Neural crest cell (in vitro differentiated cells): Measurements from ENCODE around the gene GRM1. TPM values are rescaled to one million over a fixed set of nuclear protein-coding genes. Genes with fewer than 3 reads are reported as not detected.

ENCODE experiments used
- DNase-seq: peaks from one replicate; pipeline ENCODE4 v3.0.0; 2021; ENCODE audit warnings: low read depth, mixed read lengths, low spot score
- H3K27ac Mint-ChIP-seq: one replicate; pipeline ENCODE4 v1.8.0; 2021; ENCODE audit warnings: mild to moderate bottlenecking, mixed read lengths; ENCODE audit not compliant: unreplicated experiment
- H3K27me3 Mint-ChIP-seq: 2 replicates; pipeline ENCODE4 v1.8.0; 2021; ENCODE audit warnings: low read depth, mild to moderate bottlenecking, mixed read lengths
- H3K36me3 Mint-ChIP-seq: 2 replicates; pipeline ENCODE4 v1.8.0; 2021; ENCODE audit warnings: low read depth, mild to moderate bottlenecking, mixed read lengths
- H3K4me1 Mint-ChIP-seq: 2 replicates; pipeline ENCODE4 v1.8.0; 2021; ENCODE audit warnings: mixed read lengths
- H3K4me3 Mint-ChIP-seq: one replicate; pipeline ENCODE4 v1.8.0; 2021; ENCODE audit warnings: mild to moderate bottlenecking, mixed read lengths
- H3K9me3 Mint-ChIP-seq: 2 replicates; pipeline ENCODE4 v1.8.0; 2021; ENCODE audit warnings: mixed read lengths
- CTCF ChIP-seq: fragments of 200-600 bp; sonication (generic); conservative IDR thresholded peaks from 2 replicates; pipeline ENCODE4 v1.5.0; 2021; ENCODE audit warnings: antibody characterized with exemption, mild to moderate bottlenecking
- total RNA-seq: library from RNA; stranded (reverse); gene quantifications from 2 replicates; pipeline ENCODE4 v1.2.1, GENCODE V29; 2021

Gene GRM1
- total RNA-seq, 1 donor from 2014 or later = 0.63 TPM

GRCh38 chr6:146441907-146442306, 413.0 kb downstream of the GRM1 start:
- Mint-ChIP-seq H3K36me3 (no peaks in the 10 kb centered on the region), H3K4me3 (no peak overlapping the region), H3K27me3 (no peaks in the 10 kb centered on the region), H3K9me3 (no peaks in the 10 kb centered on the region), H3K27ac (no peak overlapping the region), H3K4me1 (no peaks in the 10 kb centered on the region)
- no peak for DNase-seq
- no peak for TF ChIP-seq CTCF

GRCh38 chr6:146444189-146444588, 415.3 kb downstream of the GRM1 start:
- TF ChIP-seq CTCF = no peak
- Mint-ChIP-seq H3K36me3 (peaks cover 3% of the 10 kb centered on the region), H3K4me1 (no peaks in the 10 kb centered on the region), H3K27ac (no peak overlapping the region), H3K9me3 (peaks cover 3% of the 10 kb centered on the region), H3K27me3 (no peaks in the 10 kb centered on the region), H3K4me3 (no peak overlapping the region)
- no peak for DNase-seq

- no peak for TF ChIP-seq CTCF
- Mint-ChIP-seq H3K9me3 (peaks cover 5% of the 10 kb centered on the region), H3K27ac (no peak overlapping the region), H3K4me3 (no peak overlapping the region), H3K36me3 (peaks cover 3% of the 10 kb centered on the region), H3K27me3 (no peaks in the 10 kb centered on the region), H3K4me1 (no peaks in the 10 kb centered on the region)
- DNase-seq = no peak
Measured at GRCh38 chr6:146445233-146445632, 416.4 kb downstream of the GRM1 start.

GRCh38 chr6:146456886-146457285, 428.0 kb downstream of the GRM1 start:
- H3K4me3 Mint-ChIP-seq = no peak overlapping the region
- no peaks in the 10 kb centered on the region for H3K36me3 Mint-ChIP-seq
- H3K4me1 Mint-ChIP-seq = no peaks in the 10 kb centered on the region
- no peaks in the 10 kb centered on the region for H3K27me3 Mint-ChIP-seq
- H3K27ac Mint-ChIP-seq = no peak overlapping the region
- TF ChIP-seq CTCF = no peak
- no peak for DNase-seq
- H3K9me3 Mint-ChIP-seq = peaks cover 7% of the 10 kb centered on the region

- peaks cover 7% of the 10 kb centered on the region for H3K9me3 Mint-ChIP-seq
- H3K36me3 Mint-ChIP-seq = no peaks in the 10 kb centered on the region
- no peaks in the 10 kb centered on the region for H3K27me3 Mint-ChIP-seq
- no peak for DNase-seq
- H3K4me3 Mint-ChIP-seq = no peak overlapping the region
- H3K4me1 Mint-ChIP-seq = no peaks in the 10 kb centered on the region
- no peak overlapping the region for H3K27ac Mint-ChIP-seq
- no peak for TF ChIP-seq CTCF
Measured at GRCh38 chr6:146460941-146461340, 432.1 kb downstream of the GRM1 start.
